Activated T-helper 17 cell treated with anti-CD3 and anti-CD28 coated beads, Interleukin-2, amount 50 U/mL, for 72 hours (primary cell): ENCODE measurements around the gene RNF144B. TPM values are rescaled to one million over a fixed set of nuclear protein-coding genes. Genes with fewer than 3 reads are reported as not detected.
A peak's percentile ranks its signal among the peaks of the same experiment; 100 is the strongest.
"Not testable (repeated sequence)": the region's sequence is repeated elsewhere in the genome, so short reads cannot be mapped to it uniquely, and the experiment has no call there.

Experiments used
- ATAC-seq: fragments of 150-1000 bp; cut with Tn5 transposase; replicated peaks from 2 replicates; pipeline ENCODE4 v1.10.0; 2021; ENCODE audit warnings: mild to moderate bottlenecking, moderate library complexity
- H3K27ac Mint-ChIP-seq: one replicate; pipeline ENCODE4 v1.8.0; 2022; ENCODE audit warnings: mixed read lengths
- H3K27me3 Mint-ChIP-seq: one replicate; pipeline ENCODE4 v1.8.0; 2022; ENCODE audit warnings: mixed read lengths
- H3K36me3 Mint-ChIP-seq: one replicate; pipeline ENCODE4 v1.8.0; 2022; ENCODE audit warnings: low read depth, mild to moderate bottlenecking, mixed read lengths
- H3K4me1 Mint-ChIP-seq: one replicate; pipeline ENCODE4 v1.8.0; 2022; ENCODE audit warnings: mixed read lengths
- H3K4me3 Mint-ChIP-seq: one replicate; pipeline ENCODE4 v1.8.0; 2022; ENCODE audit warnings: mild to moderate bottlenecking, mixed read lengths
- H3K9me3 Mint-ChIP-seq: one replicate; pipeline ENCODE4 v1.8.0; 2022; ENCODE audit warnings: mixed read lengths
- total RNA-seq, 2 donors: library from RNA; stranded (reverse); gene quantifications; one replicate each; pipeline ENCODE4 v1.2.3, GENCODE V29; 2022

The RNF144B gene
- total RNA-seq, 2 donors from 2014 or later: 0.93 to 1.4 TPM

DNA sequence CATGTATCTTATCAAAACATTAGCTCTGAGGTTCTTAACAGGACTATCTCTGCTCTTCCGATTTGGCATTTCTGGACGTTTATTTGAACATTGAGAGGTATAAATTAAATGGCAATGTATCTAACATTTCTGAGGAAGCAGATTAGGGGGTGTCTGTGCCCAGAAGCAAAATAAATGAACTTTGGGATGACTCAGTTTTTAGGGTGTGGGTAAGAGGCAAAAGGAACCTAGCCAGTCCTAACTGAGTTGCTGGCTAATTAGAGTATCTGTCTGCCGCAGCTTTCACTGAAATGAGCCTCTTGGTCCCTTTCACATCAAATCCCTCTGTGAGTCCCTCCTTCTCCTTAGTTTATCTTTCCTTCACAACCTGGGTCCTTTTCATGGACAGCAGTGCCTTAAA lies 1.1 kb downstream of the RNF144B start:
- Mint-ChIP-seq H3K9me3 (no peaks in the 10 kb centered on the region), H3K27ac (peak overlapping the region; percentile 55), H3K4me1 (peaks cover 16% of the 10 kb centered on the region), H3K4me3 (peak overlapping the region; percentile 93), H3K27me3 (no peaks in the 10 kb centered on the region), H3K36me3 (no peaks in the 10 kb centered on the region)
- no peak for ATAC-seq

DNA sequence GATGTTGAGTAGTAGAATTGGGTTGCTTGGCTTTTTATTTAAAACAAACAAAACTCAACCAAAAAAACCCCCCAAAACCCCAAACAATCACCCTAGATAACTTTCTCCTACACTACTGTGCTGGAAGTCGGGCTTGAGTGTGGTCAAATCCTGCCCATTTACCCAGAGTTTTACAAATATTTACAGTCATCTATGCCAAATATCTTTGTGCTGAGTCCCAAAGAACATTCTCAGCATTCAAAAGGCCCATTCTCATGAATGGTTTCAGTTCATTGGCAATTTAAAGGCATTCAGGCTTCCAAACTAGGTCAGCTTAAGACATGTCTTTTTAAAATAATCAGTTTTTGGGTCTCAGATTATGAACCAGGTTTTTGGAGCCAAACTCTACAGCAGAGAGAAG lies 1.8 kb downstream of the RNF144B start:
- H3K4me3 Mint-ChIP-seq: peak overlapping the region; percentile 93
- peaks cover 16% of the 10 kb centered on the region for H3K4me1 Mint-ChIP-seq
- no peak for ATAC-seq
- no peaks in the 10 kb centered on the region for H3K36me3 Mint-ChIP-seq
- H3K27me3 Mint-ChIP-seq: no peaks in the 10 kb centered on the region
- no peaks in the 10 kb centered on the region for H3K9me3 Mint-ChIP-seq
- H3K27ac Mint-ChIP-seq: no peak overlapping the region

DNA sequence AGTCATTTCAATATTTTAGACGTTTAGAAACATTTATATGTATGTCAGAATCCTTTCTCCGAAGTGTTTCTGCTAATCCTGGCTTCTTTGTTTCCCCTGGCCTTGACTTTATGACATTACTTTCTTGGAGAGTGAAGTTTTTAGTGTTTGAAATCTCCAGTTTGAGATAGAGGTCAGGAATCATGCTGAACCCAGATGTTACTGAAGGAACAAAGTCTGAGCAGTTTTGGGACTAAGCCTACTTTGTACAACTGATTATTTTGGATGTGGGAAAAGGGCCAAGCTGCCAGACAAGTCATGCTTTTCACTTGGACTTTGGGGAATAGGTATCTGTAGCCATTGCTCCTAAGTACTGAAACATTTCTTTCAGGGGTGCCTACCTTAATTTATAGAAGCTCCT lies 2.3 kb downstream of the RNF144B start:
- H3K27me3 Mint-ChIP-seq: no peaks in the 10 kb centered on the region
- no peak overlapping the region for H3K4me3 Mint-ChIP-seq
- peaks cover 16% of the 10 kb centered on the region for H3K4me1 Mint-ChIP-seq
- no peaks in the 10 kb centered on the region for H3K9me3 Mint-ChIP-seq
- ATAC-seq: no peak
- no peaks in the 10 kb centered on the region for H3K36me3 Mint-ChIP-seq
- no peak overlapping the region for H3K27ac Mint-ChIP-seq

DNA sequence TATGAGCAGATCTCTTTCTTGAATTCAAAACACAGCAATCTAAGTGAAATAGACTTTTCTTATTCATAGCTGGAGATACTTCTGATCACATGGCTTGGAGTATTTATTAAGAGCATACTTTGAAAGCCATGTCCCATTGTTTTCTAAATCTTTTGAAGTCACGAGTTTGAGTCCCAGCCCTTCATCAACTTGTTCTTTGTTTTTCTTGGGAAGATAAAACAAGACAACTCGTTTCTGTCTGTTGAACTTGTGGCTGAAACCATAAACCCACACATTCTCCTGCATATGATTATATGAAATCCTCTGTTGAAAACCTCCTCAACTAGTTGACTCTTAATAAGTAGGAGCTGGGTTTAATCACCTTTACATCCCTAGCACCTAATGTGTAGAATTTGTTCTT lies 3.3 kb downstream of the RNF144B start:
- no peaks in the 10 kb centered on the region for H3K9me3 Mint-ChIP-seq
- H3K36me3 Mint-ChIP-seq: no peaks in the 10 kb centered on the region

DNA sequence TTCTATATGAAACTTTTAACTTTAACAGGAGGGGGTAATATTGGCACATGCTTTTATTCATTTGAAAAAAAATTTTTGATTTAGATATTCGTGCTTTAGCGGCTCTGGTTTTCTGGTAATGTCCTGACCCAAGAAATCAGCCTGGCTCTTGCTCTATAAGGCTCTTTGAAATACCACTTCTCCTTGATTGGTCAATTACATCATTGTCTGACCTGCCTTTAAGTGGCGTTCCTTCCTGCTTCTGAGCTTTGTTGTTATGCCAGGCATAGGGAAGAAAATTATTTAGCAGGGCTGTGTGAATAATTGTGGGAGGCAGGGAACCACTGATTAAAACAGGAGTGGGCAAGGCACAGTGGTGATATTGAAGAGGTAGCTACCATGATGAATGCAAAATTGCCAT lies 3.9 kb downstream of the RNF144B start:
- Mint-ChIP-seq H3K4me1 (peaks cover 16% of the 10 kb centered on the region), H3K4me3 (no peak overlapping the region), H3K9me3 (no peaks in the 10 kb centered on the region), H3K27me3 (no peaks in the 10 kb centered on the region), H3K36me3 (no peaks in the 10 kb centered on the region), H3K27ac (no peak overlapping the region)
- no peak for ATAC-seq

More for the DNA sequence above, 3.3 kb downstream of the RNF144B start:
- Mint-ChIP-seq H3K27me3 (no peaks in the 10 kb centered on the region), H3K4me3 (no peak overlapping the region), H3K4me1 (peaks cover 16% of the 10 kb centered on the region), H3K27ac (no peak overlapping the region)
- ATAC-seq: no peak

DNA sequence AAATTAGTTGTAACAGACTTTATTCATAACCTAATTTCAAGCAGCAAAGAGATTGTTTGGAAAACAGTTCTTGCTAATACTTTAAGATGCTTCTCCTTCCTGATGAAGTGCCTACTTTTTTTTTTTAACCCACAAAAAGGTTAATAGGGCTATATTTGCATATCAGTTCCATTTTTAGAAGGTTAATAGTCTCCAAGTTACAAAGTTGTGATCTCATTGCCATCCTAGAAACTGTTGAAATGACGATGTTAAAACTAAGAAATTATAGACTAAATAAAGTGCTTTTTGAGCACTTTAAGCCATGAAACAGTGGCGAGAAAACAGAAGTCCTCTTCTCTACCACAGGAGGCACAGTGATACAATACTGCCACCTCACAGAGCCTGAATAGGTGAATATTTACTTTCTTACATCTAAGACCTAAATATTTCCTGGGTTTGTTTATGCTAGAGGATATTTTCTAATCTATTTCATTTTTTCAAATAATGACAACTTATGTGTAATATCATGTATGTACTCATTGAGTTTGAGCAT lies 5.3 kb downstream of the RNF144B start:
- no peaks in the 10 kb centered on the region for H3K9me3 Mint-ChIP-seq
- ATAC-seq: no peak
- H3K36me3 Mint-ChIP-seq: no peaks in the 10 kb centered on the region
- H3K27me3 Mint-ChIP-seq: no peaks in the 10 kb centered on the region
- peaks cover 7% of the 10 kb centered on the region for H3K4me1 Mint-ChIP-seq
- no peak overlapping the region for H3K27ac Mint-ChIP-seq
- H3K4me3 Mint-ChIP-seq: no peak overlapping the region

DNA sequence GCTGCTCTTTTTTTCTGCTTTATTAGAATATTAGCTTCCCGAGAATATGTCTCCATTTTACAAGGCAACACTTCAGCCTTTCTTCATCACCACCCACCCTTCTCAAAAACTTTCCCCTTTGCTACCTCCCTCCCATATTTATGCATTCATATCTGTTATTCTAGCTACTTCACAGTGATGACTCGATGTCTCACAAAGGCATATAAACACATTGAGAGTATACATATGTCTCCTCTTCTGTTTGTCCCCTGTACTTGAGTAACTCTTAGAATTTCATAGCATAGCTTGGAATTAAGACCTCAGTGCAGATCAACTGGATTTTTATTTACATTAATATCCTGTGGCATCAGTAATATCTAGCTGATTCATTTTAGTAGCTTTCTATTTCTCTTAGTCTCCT lies 6.5 kb downstream of the RNF144B start:
- Mint-ChIP-seq H3K9me3 (no peaks in the 10 kb centered on the region), H3K27ac (no peak overlapping the region), H3K27me3 (no peaks in the 10 kb centered on the region), H3K36me3 (no peaks in the 10 kb centered on the region), H3K4me1 (no peaks in the 10 kb centered on the region), H3K4me3 (no peak overlapping the region)
- ATAC-seq: no peak

DNA sequence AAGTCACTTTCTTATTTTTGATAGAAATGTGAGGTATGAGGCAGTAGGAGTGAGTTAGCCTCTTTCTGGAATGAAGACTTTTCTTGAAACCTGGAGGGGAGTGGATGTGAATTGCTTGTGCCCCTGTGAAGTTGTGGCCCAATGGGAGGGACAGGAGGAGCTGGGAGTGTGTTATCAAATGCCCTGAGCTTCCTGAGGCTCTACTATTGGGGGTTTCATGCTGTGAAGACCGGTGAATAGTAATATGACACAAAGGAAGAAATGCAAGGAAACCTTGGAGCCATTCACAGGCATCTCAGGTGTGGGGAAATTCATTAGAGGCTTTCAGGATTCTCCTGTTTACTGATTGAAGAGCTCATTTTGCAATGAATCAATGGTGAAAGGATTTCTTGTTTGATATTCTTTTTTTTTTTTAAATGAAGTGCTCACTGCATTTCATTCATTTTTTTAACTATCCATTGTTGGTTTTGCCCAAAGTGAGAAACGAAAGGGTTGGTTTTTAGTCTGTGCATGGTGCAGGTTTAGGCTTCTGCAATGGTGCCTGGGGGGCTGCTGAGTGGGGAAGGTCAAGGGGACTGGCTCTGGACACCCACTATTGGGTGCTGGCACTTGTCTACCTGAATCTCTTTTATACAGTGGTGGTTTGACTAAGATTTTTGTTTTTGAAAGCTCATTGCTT lies 8.2 kb downstream of the RNF144B start:
- no peaks in the 10 kb centered on the region for H3K36me3 Mint-ChIP-seq
- ATAC-seq: no peak
- no peak overlapping the region for H3K4me3 Mint-ChIP-seq
- H3K27me3 Mint-ChIP-seq: no peaks in the 10 kb centered on the region
- H3K4me1 Mint-ChIP-seq: peaks cover under 1% of the 10 kb centered on the region
- H3K9me3 Mint-ChIP-seq: no peaks in the 10 kb centered on the region
- H3K27ac Mint-ChIP-seq: no peak overlapping the region

DNA sequence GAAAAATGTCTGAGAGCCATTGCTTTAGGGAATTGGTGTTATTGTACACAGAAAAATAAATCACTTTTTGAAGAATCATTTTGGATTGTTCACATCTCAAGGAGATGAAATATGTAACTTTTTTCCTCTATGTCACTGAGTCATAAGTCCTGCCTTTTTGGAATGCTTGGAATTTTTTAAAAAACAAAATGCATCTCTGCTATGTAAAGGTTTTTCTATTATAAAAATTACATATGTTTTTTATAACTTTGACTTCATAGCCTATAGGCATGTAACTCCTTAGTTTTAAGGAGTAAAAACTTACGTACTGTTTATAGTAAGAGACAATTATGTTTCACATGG lies 8.7 kb downstream of the RNF144B start:
- no peaks in the 10 kb centered on the region for H3K36me3 Mint-ChIP-seq
- peaks cover 4% of the 10 kb centered on the region for H3K4me1 Mint-ChIP-seq
- H3K27me3 Mint-ChIP-seq: no peaks in the 10 kb centered on the region
- no peak overlapping the region for H3K27ac Mint-ChIP-seq
- H3K9me3 Mint-ChIP-seq: no peaks in the 10 kb centered on the region
- H3K4me3 Mint-ChIP-seq: no peak overlapping the region
- no peak for ATAC-seq

DNA sequence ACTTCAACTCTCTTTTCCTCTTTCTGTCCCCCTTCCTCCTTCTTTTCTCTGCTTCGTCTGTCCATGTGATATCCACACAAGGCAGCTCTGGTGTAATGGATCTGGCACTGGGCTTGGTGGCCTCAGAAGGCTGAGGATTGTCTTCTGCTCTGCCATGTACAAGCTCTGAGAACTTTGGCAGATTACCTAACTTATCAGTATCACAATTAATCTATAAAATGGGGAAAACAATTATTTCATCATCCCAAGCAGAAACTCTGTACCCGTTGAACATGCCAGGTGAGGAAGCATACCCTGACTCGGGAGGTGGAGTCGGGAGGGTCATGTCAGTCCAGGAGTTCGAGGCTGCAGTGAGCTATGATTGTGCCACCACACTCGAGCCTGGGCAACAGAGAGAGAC lies 10.6 kb downstream of the RNF144B start:
- H3K36me3 Mint-ChIP-seq: no peaks in the 10 kb centered on the region
- H3K27ac Mint-ChIP-seq: no peak overlapping the region
- H3K4me1 Mint-ChIP-seq: peaks cover 4% of the 10 kb centered on the region
- no peaks in the 10 kb centered on the region for H3K9me3 Mint-ChIP-seq
- H3K4me3 Mint-ChIP-seq: no peak overlapping the region
- ATAC-seq: no peak
- no peaks in the 10 kb centered on the region for H3K27me3 Mint-ChIP-seq

DNA sequence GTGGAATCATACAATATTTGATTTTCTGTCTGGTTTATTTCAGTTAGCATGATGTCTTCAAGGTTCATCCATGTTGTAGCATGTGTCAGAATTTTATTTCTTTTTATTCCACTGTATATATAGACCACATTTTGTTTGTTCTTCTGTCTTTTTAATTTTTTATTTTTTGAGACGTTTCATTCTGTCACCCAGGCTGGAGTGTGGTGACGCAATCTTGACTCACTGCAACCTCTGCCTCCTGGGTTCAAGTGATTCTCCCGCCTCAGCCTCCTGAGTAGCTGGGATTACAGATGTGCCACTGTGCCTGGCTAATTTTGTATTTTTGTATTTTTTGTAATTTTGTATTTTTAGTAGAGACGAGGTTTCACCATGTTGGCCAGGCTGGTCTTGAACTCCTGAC lies 11.1 kb downstream of the RNF144B start:
- not testable (repeated sequence) for H3K9me3 Mint-ChIP-seq, H3K4me3 Mint-ChIP-seq, H3K27ac Mint-ChIP-seq, H3K4me1 Mint-ChIP-seq, H3K36me3 Mint-ChIP-seq, H3K27me3 Mint-ChIP-seq, ATAC-seq

DNA sequence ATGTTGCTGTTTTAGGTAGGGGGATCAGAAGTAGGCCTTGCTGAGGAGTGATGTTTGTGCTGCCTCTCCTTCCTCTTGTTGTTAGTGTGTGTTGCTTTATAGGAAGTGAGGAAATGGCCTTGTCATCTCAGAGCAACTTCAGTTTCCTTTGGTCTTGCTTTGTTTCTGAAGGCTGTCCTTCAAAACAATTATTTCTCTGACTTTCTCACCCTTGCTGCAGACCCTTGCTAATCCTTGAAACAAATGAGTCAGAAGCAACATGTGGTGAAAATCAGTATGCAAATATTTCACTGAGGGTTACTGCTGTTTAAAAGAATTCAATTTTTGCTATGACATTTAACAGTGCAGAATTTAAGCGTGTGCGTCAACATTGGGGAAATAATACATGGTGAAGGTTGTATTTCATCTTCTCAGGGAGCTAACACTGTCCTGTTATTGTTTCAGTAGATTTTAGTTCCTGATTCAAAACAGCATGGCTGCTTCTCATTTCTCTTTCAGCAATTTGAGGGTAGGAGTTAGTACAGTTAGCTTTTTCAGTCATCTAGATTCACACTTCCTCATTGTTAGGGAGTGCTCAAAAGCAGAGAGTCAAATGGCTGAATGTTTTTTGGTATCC lies 13.8 kb downstream of the RNF144B start:
- no peaks in the 10 kb centered on the region for H3K36me3 Mint-ChIP-seq
- H3K27me3 Mint-ChIP-seq: no peaks in the 10 kb centered on the region
- H3K9me3 Mint-ChIP-seq: no peaks in the 10 kb centered on the region
- H3K4me1 Mint-ChIP-seq: peaks cover 4% of the 10 kb centered on the region
- H3K27ac Mint-ChIP-seq: peak overlapping the region; percentile 8
- peak; percentile 54 for ATAC-seq
- H3K4me3 Mint-ChIP-seq: no peak overlapping the region

DNA sequence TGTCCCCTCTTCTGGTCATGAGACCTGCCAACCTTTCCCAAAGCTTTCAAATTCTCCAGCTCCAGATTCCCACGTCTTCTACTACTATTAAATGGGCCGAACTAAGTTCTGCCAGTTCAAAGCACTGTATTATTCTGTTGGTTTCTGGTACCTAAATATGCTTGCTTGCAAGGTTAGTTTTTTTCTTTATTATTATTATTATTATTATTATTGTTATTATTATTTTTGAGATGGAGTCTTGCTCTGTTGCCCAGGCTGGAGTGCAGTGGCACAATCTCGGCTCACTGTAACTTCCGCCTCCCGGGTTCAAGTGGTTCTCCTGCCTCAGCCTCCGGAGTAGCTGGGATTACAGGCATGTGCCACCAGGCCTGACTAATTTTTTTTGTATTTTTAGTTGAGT lies 17.8 kb downstream of the RNF144B start:
- not testable (repeated sequence) for H3K36me3 Mint-ChIP-seq, H3K27ac Mint-ChIP-seq, ATAC-seq, H3K27me3 Mint-ChIP-seq, H3K4me1 Mint-ChIP-seq, H3K9me3 Mint-ChIP-seq, H3K4me3 Mint-ChIP-seq

DNA sequence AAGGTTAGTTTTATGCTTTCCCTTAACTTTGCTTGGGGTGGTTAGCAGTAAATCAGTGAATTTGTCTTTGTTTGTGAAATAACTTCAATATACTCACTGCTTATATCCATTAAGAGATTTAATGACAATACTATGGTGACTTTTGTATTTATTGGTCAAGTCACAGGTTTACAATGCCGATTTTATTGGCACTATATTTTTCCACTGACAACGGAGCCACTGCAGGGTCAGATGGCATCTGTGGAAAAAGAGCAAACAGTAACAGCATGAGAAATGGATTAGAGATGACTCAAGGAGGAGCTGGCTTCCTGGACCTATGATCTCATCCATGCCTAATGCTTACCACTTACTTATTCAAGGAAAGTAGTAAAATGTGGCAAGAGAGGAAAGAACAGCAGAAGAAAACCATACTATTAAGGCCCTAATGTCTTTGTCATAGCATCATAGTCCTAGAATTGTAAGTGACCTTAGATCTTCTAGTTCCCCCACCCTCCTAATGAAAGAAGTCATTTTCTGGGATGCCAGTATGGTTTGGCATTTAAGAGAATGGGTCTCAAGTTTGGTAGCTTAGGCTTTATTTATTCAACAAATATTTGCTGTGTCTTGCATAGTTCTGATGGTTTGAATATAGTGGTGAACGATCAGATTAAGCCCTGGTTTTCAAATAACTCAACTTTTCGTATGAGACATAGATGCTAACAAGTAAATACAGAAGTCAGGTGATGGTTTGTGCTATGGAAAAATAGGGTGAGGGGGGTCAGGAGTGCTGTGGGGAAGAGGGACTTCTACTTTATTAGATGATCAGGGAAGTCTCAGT lies 18.5 kb downstream of the RNF144B start:
- Mint-ChIP-seq H3K27me3 (no peaks in the 10 kb centered on the region), H3K9me3 (no peaks in the 10 kb centered on the region), H3K4me1 (no peaks in the 10 kb centered on the region), H3K27ac (no peak overlapping the region), H3K4me3 (no peak overlapping the region), H3K36me3 (no peaks in the 10 kb centered on the region)
- ATAC-seq: peak; percentile 59
